HCT116 (cell line): ENCODE results near the gene ETV4. TPM values are rescaled to one million over a fixed set of nuclear protein-coding genes. Genes with fewer than 3 reads are reported as not detected.

Experiments
- ATAC-seq: fragments of 200-7000 bp; cut with Tn5 transposase; 2 replicates; pipeline ENCODE4 v1.9.1; 2020; ENCODE audit warnings: mild to moderate bottlenecking, moderate library complexity
- BruUV-seq: library from RNA; stranded (reverse); fragments of 400-500 nt; replicated peaks from 2 replicates; lab custom pipeline; 2021; lab: Mats Ljungman, UMichigan
- CTCF ChIA-PET: fragments of 300-600 bp; sonication (Branson Sonifier 250); formaldehyde crosslinking; loops from one replicate; lab custom pipeline; 2021; ENCODE audit warnings: antibody characterized with exemption; lab: Charles Lee
- POLR2A ChIA-PET: fragments of 300-600, 350-600 bp; sonication (Branson Sonifier 250); formaldehyde crosslinking; loops from one replicate; lab custom pipeline; 2021; ENCODE audit warnings: antibody characterized with exemption; lab: Charles Lee
- RAD21 ChIA-PET, 2 experiments: fragments of 300-600 bp; sonication (Branson Sonifier 250); formaldehyde crosslinking; loops; one replicate each; lab custom pipeline; 2023; ENCODE audit warnings: low total read pairs in 2 of 2; ENCODE audit not compliant: uncharacterized antibody in 2 of 2, unreplicated experiment in 2 of 2, low non-redundant PET in 1 of 2; lab: Charles Lee
- DNase-seq: peaks from one replicate; pipeline ENCODE4 v3.0.0-alpha.2; 2010; ENCODE audit warnings: low read depth, low spot score
- H2AFZ ChIP-seq: fragments of 200-600 bp; shearing (Covaris generic), sonication (generic); 2 replicates; pipeline ENCODE4 v1.6.1; 2017; ENCODE audit warnings: low read depth, mixed run types, mixed read lengths, antibody characterized with exemption, low read length; ENCODE audit not compliant: poor library complexity, severe bottlenecking
- H3K27ac ChIP-seq: 2 replicates; pipeline ENCODE4 v1.5.1; 2012; ENCODE audit warnings: low read depth, low read length
- H3K27me3 ChIP-seq: fragments of 200-600 bp; sonication (generic); 2 replicates; pipeline ENCODE4 v1.6.1; 2016; ENCODE audit warnings: mixed run types, low read length, mixed read lengths; ENCODE audit not compliant: insufficient read depth
- H3K36me3 ChIP-seq, 2 experiments: fragments of 200-500 bp in 1 of 2; fragments of 200-600 bp in 1 of 2; sonication (Bioruptor generic) in 1 of 2; sonication (generic) in 1 of 2; 2 replicates each; pipeline versions ENCODE4 v1.5.1 to v1.6.1; 2014 to 2016; ENCODE audit warnings: low read length in 2 of 2, inconsistent platforms in 1 of 2, mixed read lengths in 1 of 2, mixed run types in 1 of 2; ENCODE audit not compliant: insufficient read depth in 2 of 2, control insufficient read depth in 1 of 2
- H3K4me1 ChIP-seq, 2 experiments: fragments of 200-600 bp in 1 of 2; sonication (generic) in 1 of 2; 2 replicates each; pipeline versions ENCODE4 v1.5.1 to v1.6.1; 2012 to 2017; ENCODE audit warnings: low read length in 2 of 2, inconsistent platforms in 1 of 2, mild to moderate bottlenecking in 1 of 2, mixed read lengths in 1 of 2, mixed run types in 1 of 2, moderate library complexity in 1 of 2; ENCODE audit not compliant: insufficient read depth in 2 of 2, control insufficient read depth in 1 of 2
- H3K4me2 ChIP-seq: fragments of 200-600 bp; sonication (generic); 2 replicates; pipeline ENCODE4 v1.6.1; 2017; ENCODE audit warnings: mixed run types, low read length, mixed read lengths
- H3K4me3 ChIP-seq, 2 experiments: fragments of 200-600 bp in 1 of 2; sonication (generic) in 1 of 2; replicated peaks in 1 of 2; 2 replicates each; pipeline ENCODE4 v1.5.1; 2011 to 2016; ENCODE audit warnings: low read length in 2 of 2, control low read depth in 1 of 2, low read depth in 1 of 2, mild to moderate bottlenecking in 1 of 2, mixed read lengths in 1 of 2, mixed run types in 1 of 2
- H3K79me2 ChIP-seq: fragments of 200-600 bp; sonication (generic); 2 replicates; pipeline ENCODE4 v1.6.1; 2017; ENCODE audit warnings: mild to moderate bottlenecking, mixed run types, low read length, moderate library complexity, mixed read lengths; ENCODE audit not compliant: insufficient read depth
- H3K9ac ChIP-seq: fragments of 200-600 bp; sonication (generic); 2 replicates; pipeline ENCODE4 v1.6.1; 2016; ENCODE audit warnings: low read length, mixed read lengths
- H3K9me2 ChIP-seq: fragments of 200-600 bp; sonication (generic), shearing (Covaris generic); 2 replicates; pipeline ENCODE4 v1.6.1; 2017; ENCODE audit warnings: mixed run types, mild to moderate bottlenecking, moderate library complexity; ENCODE audit not compliant: insufficient read depth
- H3K9me3 ChIP-seq, 2 experiments: fragments of 200-500 bp in 1 of 2; fragments of 200-600 bp in 1 of 2; sonication (Bioruptor generic) in 1 of 2; sonication (generic) in 1 of 2; 2 replicates each; pipeline ENCODE4 v1.6.1; 2014 to 2017; ENCODE audit warnings: low read length in 2 of 2, mixed read lengths in 2 of 2, inconsistent platforms in 1 of 2, low read depth in 1 of 2, mild to moderate bottlenecking in 1 of 2, mixed run types in 1 of 2, moderate library complexity in 1 of 2; ENCODE audit not compliant: control insufficient read depth in 1 of 2, insufficient read depth in 1 of 2
- H4K20me1 ChIP-seq: fragments of 200-600 bp; sonication (generic), shearing (Covaris generic); 2 replicates; pipeline ENCODE4 v1.6.1; 2017; ENCODE audit warnings: mixed run types, mild to moderate bottlenecking, moderate library complexity; ENCODE audit not compliant: insufficient read depth
- ATF3 ChIP-seq: IDR thresholded peaks from 2 replicates; pipeline ENCODE4 v1.6.1; 2012
- CBX3 ChIP-seq: IDR thresholded peaks from 2 replicates; pipeline ENCODE4 v1.6.1; 2012; ENCODE audit warnings: low read depth
- CEBPB ChIP-seq: IDR thresholded peaks from 2 replicates; pipeline ENCODE4 v1.6.1; 2012; ENCODE audit warnings: low read depth
- CTCF ChIP-seq, 3 experiments: fragments of 200-600 bp in 1 of 3; sonication (generic) in 1 of 3; IDR thresholded peaks in 2 of 3; conservative IDR thresholded peaks in 1 of 3; 2 replicates each; pipeline ENCODE4 v1.5.1; 2012 to 2017; ENCODE audit warnings: low read depth in 2 of 3, low read length in 2 of 3, antibody characterized with exemption in 1 of 3, borderline replicate concordance in 1 of 3, control low read depth in 1 of 3, mild to moderate bottlenecking in 1 of 3, mixed read lengths in 1 of 3, mixed run types in 1 of 3, moderate library complexity in 1 of 3; ENCODE audit not compliant: insufficient read depth in 1 of 3
- EGR1 ChIP-seq: IDR thresholded peaks from 2 replicates; pipeline ENCODE4 v1.6.1; 2012; ENCODE audit warnings: low read depth
- ELF1 ChIP-seq: IDR thresholded peaks from 2 replicates; pipeline ENCODE4 v1.6.1; 2012; ENCODE audit warnings: low read depth, borderline replicate concordance
- EZH2 ChIP-seq: fragments of 200-600 bp; sonication (generic); IDR thresholded peaks from 2 replicates; pipeline ENCODE4 v1.6.1; 2017; ENCODE audit warnings: antibody characterized with exemption, mixed run types
- EZH2phosphoT487 ChIP-seq: fragments of 200-600 bp; IDR thresholded peaks from 2 replicates; pipeline ENCODE4 v1.6.1; 2018; ENCODE audit warnings: antibody characterized with exemption, borderline replicate concordance
- FOSL1 ChIP-seq: IDR thresholded peaks from 2 replicates; pipeline ENCODE4 v1.6.1; 2012; ENCODE audit warnings: low read depth
- MAX ChIP-seq: IDR thresholded peaks from 2 replicates; pipeline ENCODE4 v1.6.1; 2012
- POLR2A ChIP-seq: IDR thresholded peaks from 2 replicates; pipeline ENCODE4 v1.7.0; 2011; ENCODE audit warnings: borderline replicate concordance; ENCODE audit not compliant: insufficient read depth, insufficient read length; ENCODE audit errors: extremely low read depth
- POLR2AphosphoS5 ChIP-seq: IDR thresholded peaks from 2 replicates; pipeline ENCODE4 v1.6.1; 2011; ENCODE audit warnings: mild to moderate bottlenecking, low read depth, low read length, moderate library complexity
- RAD21 ChIP-seq: IDR thresholded peaks from 2 replicates; pipeline ENCODE4 v1.6.1; 2012; ENCODE audit warnings: low read depth, mild to moderate bottlenecking
- SIN3A ChIP-seq: IDR thresholded peaks from 2 replicates; pipeline ENCODE4 v1.6.1; 2012; ENCODE audit warnings: low read depth
- SP1 ChIP-seq: IDR thresholded peaks from 2 replicates; pipeline ENCODE4 v1.6.1; 2012; ENCODE audit warnings: low read depth
- SRF ChIP-seq: IDR thresholded peaks from 2 replicates; pipeline ENCODE4 v1.6.1; 2012; ENCODE audit warnings: low read depth
- TCF7L2 ChIP-seq: IDR thresholded peaks from 2 replicates; pipeline ENCODE4 v1.7.0; 2011; ENCODE audit warnings: borderline replicate concordance, inconsistent platforms; ENCODE audit not compliant: insufficient read depth, insufficient read length; ENCODE audit errors: extremely low read depth
- YY1 ChIP-seq: IDR thresholded peaks from 2 replicates; pipeline ENCODE4 v1.6.1; 2011; ENCODE audit warnings: low read length, low read depth, moderate library complexity, mild to moderate bottlenecking; ENCODE audit not compliant: insufficient replicate concordance; ENCODE audit errors: extremely low read depth
- ZBTB33 ChIP-seq: IDR thresholded peaks from 2 replicates; pipeline ENCODE4 v1.6.1; 2011; ENCODE audit warnings: mild to moderate bottlenecking, low read length, moderate library complexity; ENCODE audit not compliant: insufficient replicate concordance; ENCODE audit errors: extremely low read depth
- ZFX ChIP-seq: fragments of 450-650 bp; IDR thresholded peaks from 2 replicates; pipeline ENCODE4 v1.6.1; 2017
- intact Hi-C: fragments of 100-400 bp; cut with micrococcal nuclease; formaldehyde crosslinking; loops from 2 replicates; pipeline ENCODE4 v1.10.0; 2022
- total RNA-seq: library from RNA; stranded (reverse); gene quantifications from one replicate; pipeline ENCODE4 v1.2.1, GENCODE V29; 2021; ENCODE audit not compliant: unreplicated experiment

ETV4 gene
- total RNA-seq, 1 experiment from 2014 or later: 51.5 TPM

GRCh38 chr17:43483674-43484551 is 62.2 kb downstream of the ETV4 start, which contains the start of gene DHX8:
Gene DHX8, plus strand, starts transcription at chr17:43483975. Its CDS starts 63 bp downstream, at chr17:43484038.
- H3K4me3 ChIP-seq: peak within 1 kb of the TSS; percentile 75 to 83
- no peaks in the 10 kb centered on the region for H3K36me3 ChIP-seq
- peak; percentile 65; the same call in 1 of the 2 replicates for TF ChIP-seq SRF
- TF ChIP-seq SIN3A: peak; percentile 90
- peak; percentile 92 for TF ChIP-seq ELF1
- TF ChIP-seq POLR2A: peak; percentile 65
- TF ChIP-seq CBX3: peak; percentile 99
- TF ChIP-seq MAX: peak; percentile 87
- no peak for TF ChIP-seq ZFX
- TF ChIP-seq CTCF (IDR thresholded peaks at IDR 0.05 in 2 of 3, conservative IDR thresholded peaks at IDR 0.05 in 1 of 3; ENCODE audit: borderline replicate concordance in 1 of 3, insufficient read depth in 1 of 3, low read depth in 2 of 3, low read length in 2 of 3): peak; percentile 100
- no peak for TF ChIP-seq FOSL1
- TF ChIP-seq POLR2AphosphoS5: peak; percentile 82
- peak; percentile 87 for TF ChIP-seq SP1
- TF ChIP-seq EGR1: peak; percentile 70
- TF ChIP-seq CEBPB: no peak
- no peak for TF ChIP-seq EZH2phosphoT487
- no peak; the same call in 1 of the 2 replicates for TF ChIP-seq ATF3
- peak; percentile 45 for TF ChIP-seq ZBTB33
- TF ChIP-seq RAD21: peak; percentile 100
- peak; percentile 86 for TF ChIP-seq YY1
- peak; percentile 21 for TF ChIP-seq TCF7L2
- TF ChIP-seq EZH2: no peak
- H3K79me2 ChIP-seq: peaks cover 46% of the 10 kb centered on the region
- H3K27ac ChIP-seq: peak within 1 kb of the TSS; percentile 51
- peak within 1 kb of the TSS; percentile 94 for H3K4me2 ChIP-seq
- H3K9ac ChIP-seq: peak within 1 kb of the TSS; percentile 72
- no peaks in the 10 kb centered on the region for H3K9me2 ChIP-seq
- ChIA-PET CTCF (interaction anchor here (0.6 to 4.9 kb wide), 22 partner anchors 9 to 486 kb away, joined by 3 to 194 read pairs (median 5); partner anchors contain the start of genes ARL4D, NBR1 and RPL27), POLR2A (interaction anchor here (0.7 to 5.7 kb wide), 11 partner anchors 14 to 192 kb away, joined by 3 to 68 read pairs (median 7); partner anchors contain the start of gene ARL4D), RAD21 (interaction anchor here (0.6 to 2.9 kb wide), 11 partner anchors 15 to 519 kb away, joined by 3 to 31 read pairs (median 3); partner anchors contain the start of gene ARL4D (in 1 of the 2))
- BruUV-seq: TSS peak; percentile 77
- peak within 1 kb of the TSS; percentile 89 for H2AFZ ChIP-seq
- intact Hi-C loops: loop anchor here (1.0 to 5.0 kb wide), 3 partner anchors 55 to 147 kb away; no protein-coding TSS in a partner anchor
- no peaks in the 10 kb centered on the region for H3K27me3 ChIP-seq
- H4K20me1 ChIP-seq: no peaks in the 10 kb centered on the region
- no peaks in the 10 kb centered on the region for H3K9me3 ChIP-seq
- ATAC-seq: peak; percentile 95
- peak; percentile 98 for DNase-seq
- H3K4me1 ChIP-seq: peaks cover 11 to 13% of the 10 kb centered on the region in 2 experiments
